ENCODE data around the gene KRTAP5-2. TPM values are rescaled to one million over a fixed set of nuclear protein-coding genes. Genes with fewer than 3 reads are reported as not detected.
A peak's percentile ranks its signal among the peaks of the same experiment; 100 is the strongest.
"Not testable (repeated sequence)": the region's sequence is repeated elsewhere in the genome, so short reads cannot be mapped to it uniquely, and the experiment has no call there.

Gene KRTAP5-2, protein sequence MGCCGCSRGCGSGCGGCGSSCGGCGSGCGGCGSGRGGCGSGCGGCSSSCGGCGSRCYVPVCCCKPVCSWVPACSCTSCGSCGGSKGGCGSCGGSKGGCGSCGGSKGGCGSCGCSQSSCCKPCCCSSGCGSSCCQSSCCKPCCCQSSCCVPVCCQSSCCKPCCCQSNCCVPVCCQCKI
- total RNA-seq: not detected

DNA sequence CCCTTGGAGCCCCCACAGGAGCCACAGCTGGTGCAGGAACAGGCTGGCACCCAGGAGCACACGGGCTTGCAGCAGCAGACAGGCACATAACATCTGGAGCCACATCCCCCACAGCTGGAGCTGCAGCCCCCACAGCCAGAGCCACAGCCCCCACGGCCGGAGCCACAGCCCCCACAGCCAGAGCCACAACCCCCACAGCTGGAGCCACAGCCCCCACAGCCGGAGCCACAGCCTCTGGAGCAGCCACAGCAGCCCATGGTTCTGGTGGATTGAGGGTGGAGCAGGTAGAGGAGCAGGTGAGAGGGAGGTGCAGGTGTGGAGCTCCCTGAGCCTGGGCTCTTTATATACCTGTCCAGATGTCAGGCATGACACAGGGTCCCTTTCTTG, at the start of gene KRTAP5-2:
TSS of gene KRTAP5-2 (minus strand) at position 301 of the 387 bp plus-strand sequence. CDS start at position 257, 44 bp downstream.
- Histone ChIP-seq H3K4me3 (no peak within 1 kb of the TSS), H3K27me3 (no peaks in the 10 kb centered on the region), H3K4me1 (no peaks in the 10 kb centered on the region), H3K36me3 (no peaks in the 10 kb centered on the region), H3K27ac (no peak within 1 kb of the TSS), H3K9me3 (no peaks in the 10 kb centered on the region)
- TF ChIP-seq, protein P1, sequence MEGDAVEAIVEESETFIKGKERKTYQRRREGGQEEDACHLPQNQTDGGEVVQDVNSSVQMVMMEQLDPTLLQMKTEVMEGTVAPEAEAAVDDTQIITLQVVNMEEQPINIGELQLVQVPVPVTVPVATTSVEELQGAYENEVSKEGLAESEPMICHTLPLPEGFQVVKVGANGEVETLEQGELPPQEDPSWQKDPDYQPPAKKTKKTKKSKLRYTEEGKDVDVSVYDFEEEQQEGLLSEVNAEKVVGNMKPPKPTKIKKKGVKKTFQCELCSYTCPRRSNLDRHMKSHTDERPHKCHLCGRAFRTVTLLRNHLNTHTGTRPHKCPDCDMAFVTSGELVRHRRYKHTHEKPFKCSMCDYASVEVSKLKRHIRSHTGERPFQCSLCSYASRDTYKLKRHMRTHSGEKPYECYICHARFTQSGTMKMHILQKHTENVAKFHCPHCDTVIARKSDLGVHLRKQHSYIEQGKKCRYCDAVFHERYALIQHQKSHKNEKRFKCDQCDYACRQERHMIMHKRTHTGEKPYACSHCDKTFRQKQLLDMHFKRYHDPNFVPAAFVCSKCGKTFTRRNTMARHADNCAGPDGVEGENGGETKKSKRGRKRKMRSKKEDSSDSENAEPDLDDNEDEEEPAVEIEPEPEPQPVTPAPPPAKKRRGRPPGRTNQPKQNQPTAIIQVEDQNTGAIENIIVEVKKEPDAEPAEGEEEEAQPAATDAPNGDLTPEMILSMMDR (IDR thresholded peaks at IDR 0.05): no peak
- intact Hi-C loops (cut with DNase I): no loop called here
- DNase-seq (ENCODE audit: low spot score in 2 of 2): no peak

DNA sequence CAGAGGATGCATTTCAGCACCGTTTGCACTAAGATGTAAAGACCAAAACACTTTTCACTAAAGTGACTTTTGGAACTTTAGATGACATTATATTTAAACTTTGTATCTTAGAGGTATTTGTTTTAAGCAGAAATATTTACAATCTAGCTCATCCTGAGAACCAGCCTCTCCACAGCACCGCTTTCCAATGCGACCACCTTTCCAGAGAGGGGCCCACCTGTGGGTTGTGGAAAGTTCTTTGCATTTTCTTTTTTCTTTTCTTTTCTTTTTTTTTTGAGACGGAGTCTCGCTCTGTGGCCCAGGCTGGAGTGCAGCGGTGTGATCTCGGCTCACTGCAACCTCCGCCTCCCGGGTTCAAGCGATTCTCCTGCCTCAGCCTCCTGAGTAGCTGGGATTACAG, 48.4 kb upstream of the KRTAP5-2 start:
- DNase-seq (ENCODE audit: low spot score in 2 of 2); H3K4me1 ChIP-seq; H3K9me3 ChIP-seq; H3K4me3 ChIP-seq; H3K27ac ChIP-seq; H3K36me3 ChIP-seq; intact Hi-C loops (cut with DNase I); H3K27me3 ChIP-seq: not testable (repeated sequence)

DNA sequence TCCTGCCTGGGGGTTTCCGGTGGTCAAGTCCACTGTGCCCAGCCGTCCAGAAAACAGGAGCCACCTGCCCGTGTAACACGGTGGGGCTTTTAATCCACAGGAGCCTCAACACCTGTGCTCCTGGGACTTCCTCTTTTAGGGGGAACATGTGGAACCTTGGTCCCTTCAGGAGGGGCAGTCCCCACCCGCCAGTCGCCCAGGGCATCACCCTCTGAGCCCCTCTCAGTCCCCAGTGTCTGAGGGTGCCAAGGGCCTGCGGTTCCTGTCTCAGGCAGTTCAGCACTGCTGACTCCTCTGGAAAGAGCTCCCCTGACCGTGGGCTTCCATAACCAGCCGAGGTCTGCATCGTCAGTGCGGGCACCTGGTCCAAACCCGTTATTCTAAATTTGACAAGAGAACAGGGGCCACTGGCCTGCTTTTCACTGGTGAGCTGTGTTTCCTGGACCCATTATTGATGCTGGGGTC, 47.3 kb upstream of the KRTAP5-2 start:
- DNase-seq (ENCODE audit: low spot score in 2 of 2): peak in 1 of 2 donors; percentile 49
- Histone ChIP-seq H3K9me3 (no peaks in the 10 kb centered on the region), H3K4me1 (no peaks in the 10 kb centered on the region), H3K27ac (no peak overlapping the region), H3K36me3 (no peaks in the 10 kb centered on the region), H3K27me3 (no peaks in the 10 kb centered on the region), H3K4me3 (no peak overlapping the region)
- TF ChIP-seq, protein P1 (IDR thresholded peaks at IDR 0.05): no peak
- intact Hi-C loops (cut with DNase I): no loop called here

DNA sequence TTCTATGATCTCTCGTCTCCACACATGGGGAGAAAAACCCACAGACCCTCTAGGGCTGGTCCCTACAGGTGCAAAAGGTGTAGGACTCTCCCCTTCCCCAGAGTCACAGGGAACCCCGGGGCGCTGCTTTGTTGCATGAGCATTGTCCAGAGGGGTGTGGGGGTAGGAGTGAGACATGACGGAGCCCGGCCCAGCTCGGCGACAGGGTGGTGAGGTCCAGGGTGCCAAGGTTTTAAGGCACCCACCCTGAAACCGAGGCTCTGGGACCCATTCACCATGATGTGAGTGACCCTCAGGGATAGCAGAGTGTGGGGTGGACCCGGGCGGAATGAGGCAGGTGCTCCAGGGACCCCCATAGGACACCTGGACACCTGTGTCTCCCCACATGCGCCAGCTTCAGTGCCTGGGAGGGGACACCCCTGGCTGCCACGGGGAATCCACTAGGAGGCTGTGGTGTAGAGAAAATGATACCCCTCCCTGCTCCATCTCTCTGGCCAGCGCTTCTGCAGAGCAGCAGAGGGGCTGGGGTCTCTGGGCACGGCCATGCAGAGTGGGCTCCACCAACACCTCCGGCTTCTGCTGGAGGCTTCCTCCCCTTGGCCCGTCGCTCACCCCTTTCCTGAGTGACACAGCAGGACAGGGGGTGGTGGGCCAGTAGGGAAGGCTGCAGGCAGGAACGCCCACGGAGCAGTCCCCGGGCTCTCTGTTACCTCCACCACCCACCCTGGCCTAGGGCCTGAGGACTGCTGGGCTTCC, 46.7 kb upstream of the KRTAP5-2 start:
- Histone ChIP-seq H3K27me3 (no peaks in the 10 kb centered on the region), H3K27ac (no peak overlapping the region), H3K9me3 (no peaks in the 10 kb centered on the region), H3K36me3 (no peaks in the 10 kb centered on the region), H3K4me1 (no peaks in the 10 kb centered on the region), H3K4me3 (no peak overlapping the region)
- TF ChIP-seq, protein P1 (IDR thresholded peaks at IDR 0.05): no peak
- DNase-seq (ENCODE audit: low spot score in 2 of 2): peak in 1 of 2 donors; percentile 59
- intact Hi-C loops (cut with DNase I): no loop called here

DNA sequence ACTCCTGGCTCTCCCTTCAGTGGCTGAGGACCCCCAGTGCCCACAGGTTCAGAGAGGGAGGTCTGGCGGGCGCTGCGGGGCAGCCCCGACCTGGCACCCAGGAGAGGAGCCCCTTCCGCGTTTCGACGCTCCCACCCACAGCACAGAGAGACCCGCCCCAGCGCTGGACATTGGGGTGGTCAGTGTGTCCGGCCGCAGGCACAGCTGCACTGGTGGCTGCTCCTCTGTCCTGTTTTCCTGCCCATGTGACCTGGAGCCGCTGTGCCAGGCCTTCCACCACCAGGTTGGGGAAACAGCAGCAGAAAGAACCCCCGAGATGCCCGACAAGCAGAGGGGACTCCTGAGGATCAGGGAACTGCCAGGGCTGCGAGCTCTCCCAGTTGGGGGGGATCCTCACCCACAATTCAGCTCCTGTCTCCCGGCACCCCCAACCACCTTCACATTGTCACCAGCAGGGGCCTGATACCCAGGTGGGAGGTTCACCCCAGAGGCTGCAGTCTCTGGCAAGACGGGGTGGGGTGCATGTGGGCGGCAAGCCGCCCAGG, 45.1 kb upstream of the KRTAP5-2 start:
- intact Hi-C loops (cut with DNase I): no loop called here
- DNase-seq (ENCODE audit: low spot score in 2 of 2): peak in 1 of 2 donors; percentile 30
- H3K4me3 ChIP-seq: no peak overlapping the region
- no peaks in the 10 kb centered on the region for H3K4me1 ChIP-seq
- H3K27me3 ChIP-seq: no peaks in the 10 kb centered on the region
- H3K36me3 ChIP-seq: no peaks in the 10 kb centered on the region
- H3K27ac ChIP-seq: no peak overlapping the region
- TF ChIP-seq, protein P1 (IDR thresholded peaks at IDR 0.05): no peak
- no peaks in the 10 kb centered on the region for H3K9me3 ChIP-seq

All from ascending aorta (tissue), 2 donors.